ENCODE results near the gene RTL9. TPM values are rescaled to one million over a fixed set of nuclear protein-coding genes. Genes with fewer than 3 reads are reported as not detected.

The RTL9 gene
- total RNA-seq, 4 donors from 2014 or later: under 0.01 TPM; not detected in 3

DNA sequence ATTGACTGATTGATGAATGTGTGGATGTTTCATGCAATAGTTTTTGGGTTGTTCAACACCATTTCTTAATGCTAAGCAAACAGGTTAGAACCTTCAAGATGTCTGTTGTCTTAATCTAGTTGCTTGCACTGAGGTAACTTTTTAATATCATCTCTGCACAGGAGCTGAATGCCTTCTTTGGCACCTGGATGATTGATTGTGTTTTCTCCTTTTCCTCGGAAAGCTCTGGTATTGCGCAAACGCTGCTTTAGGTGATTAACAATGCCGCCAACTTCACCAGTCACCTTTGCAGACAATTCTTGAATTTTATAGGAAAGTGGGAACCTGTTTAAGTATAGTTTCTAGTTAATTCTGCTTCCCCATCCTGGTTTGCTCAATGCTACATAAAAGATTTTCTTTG is 48.2 kb downstream of the RTL9 start:
- TF ChIP-seq EP300 (IDR thresholded peaks at IDR 0.05; ENCODE audit: low read depth) (no peak), POLR2A (IDR thresholded peaks at IDR 0.05) (no peak), POLR2AphosphoS5 (IDR thresholded peaks at IDR 0.05) (no peak)
- TF ChIP-seq, protein P1, sequence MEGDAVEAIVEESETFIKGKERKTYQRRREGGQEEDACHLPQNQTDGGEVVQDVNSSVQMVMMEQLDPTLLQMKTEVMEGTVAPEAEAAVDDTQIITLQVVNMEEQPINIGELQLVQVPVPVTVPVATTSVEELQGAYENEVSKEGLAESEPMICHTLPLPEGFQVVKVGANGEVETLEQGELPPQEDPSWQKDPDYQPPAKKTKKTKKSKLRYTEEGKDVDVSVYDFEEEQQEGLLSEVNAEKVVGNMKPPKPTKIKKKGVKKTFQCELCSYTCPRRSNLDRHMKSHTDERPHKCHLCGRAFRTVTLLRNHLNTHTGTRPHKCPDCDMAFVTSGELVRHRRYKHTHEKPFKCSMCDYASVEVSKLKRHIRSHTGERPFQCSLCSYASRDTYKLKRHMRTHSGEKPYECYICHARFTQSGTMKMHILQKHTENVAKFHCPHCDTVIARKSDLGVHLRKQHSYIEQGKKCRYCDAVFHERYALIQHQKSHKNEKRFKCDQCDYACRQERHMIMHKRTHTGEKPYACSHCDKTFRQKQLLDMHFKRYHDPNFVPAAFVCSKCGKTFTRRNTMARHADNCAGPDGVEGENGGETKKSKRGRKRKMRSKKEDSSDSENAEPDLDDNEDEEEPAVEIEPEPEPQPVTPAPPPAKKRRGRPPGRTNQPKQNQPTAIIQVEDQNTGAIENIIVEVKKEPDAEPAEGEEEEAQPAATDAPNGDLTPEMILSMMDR (IDR thresholded peaks at IDR 0.05): no peak
- no peaks in the 10 kb centered on the region for H3K9me3 ChIP-seq
- no peaks in the 10 kb centered on the region for H3K36me3 ChIP-seq
- no peak overlapping the region for H3K4me3 ChIP-seq
- 82% methylated on average over 4 of the region's 4 CpGs; no CpG with 5 or more reads in 1 of the 2 donors for WGBS, 2 donors (ENCODE audit: low coverage in 1 of 2)
- no peaks in the 10 kb centered on the region for H3K27me3 ChIP-seq
- H3K27ac ChIP-seq: no peak overlapping the region
- intact Hi-C loops (cut with DNase I; ENCODE audit: low total_unique reads): loop anchor here (2.0 kb wide), 1 partner anchor 248 kb away; no protein-coding TSS in a partner anchor
- H3K4me1 ChIP-seq: no peaks in the 10 kb centered on the region
- DNase-seq: no peak
- in situ Hi-C loops (cut with MboI; ENCODE audit: low pct_ligation_motif_present in 1 of 4, low pct_unique_long_range_greater_than_20kb in 1 of 4, low sequenced_read_pairs in 3 of 4): loop anchor here in 3 of 4 donors (5.0 to 25.0 kb wide), 3 partner anchors 242 to 495 kb away; no protein-coding TSS in a partner anchor

DNA sequence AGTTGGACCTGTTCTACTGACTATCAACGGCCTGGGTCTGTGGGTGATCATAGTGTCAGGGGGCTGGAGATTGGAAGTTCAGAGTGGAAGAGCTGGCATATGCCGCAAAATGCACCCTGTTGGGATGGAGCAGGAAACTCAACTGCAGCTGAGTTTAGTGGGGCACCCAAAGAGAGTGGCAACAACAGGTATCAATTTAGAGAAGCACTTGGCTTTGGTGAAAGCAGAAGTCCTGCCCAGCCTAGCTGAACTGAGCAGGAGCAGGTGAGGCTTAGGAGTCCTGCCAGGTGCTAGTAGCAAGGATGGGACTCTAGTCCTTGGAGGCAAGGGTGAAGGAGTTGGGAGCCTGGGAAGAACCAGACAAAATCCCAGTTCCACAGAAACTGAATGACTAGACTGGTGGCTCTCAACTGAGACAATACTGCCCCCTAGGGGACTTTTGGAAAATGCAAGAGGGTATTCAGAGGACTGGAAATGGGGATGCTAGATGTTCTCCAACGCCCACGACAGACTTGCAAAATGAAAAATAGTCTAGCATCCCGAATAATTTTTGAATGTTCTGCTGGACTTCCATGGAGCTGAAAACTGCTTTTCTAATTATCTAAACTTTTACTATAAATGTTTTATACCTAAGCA is 49.4 kb downstream of the RTL9 start:
- Histone ChIP-seq H3K4me3 (no peak overlapping the region), H3K27me3 (no peaks in the 10 kb centered on the region), H3K9me3 (no peaks in the 10 kb centered on the region), H3K27ac (no peak overlapping the region), H3K4me1 (no peaks in the 10 kb centered on the region), H3K36me3 (no peaks in the 10 kb centered on the region)
- DNase-seq: peak; percentile 28
- TF ChIP-seq POLR2A (IDR thresholded peaks at IDR 0.05): no peak
- TF ChIP-seq, protein P1 (IDR thresholded peaks at IDR 0.05): peak; percentile 58 to 67 (median 64)
- 46% methylated on average over 5 of the region's 5 CpGs; no CpG with 5 or more reads in 1 of the 2 donors for WGBS, 2 donors (ENCODE audit: low coverage in 1 of 2)
- intact Hi-C loops (cut with DNase I; ENCODE audit: low total_unique reads): loop anchor here (2.0 kb wide), 1 partner anchor 249 kb away; no protein-coding TSS in a partner anchor
- in situ Hi-C loops (cut with MboI; ENCODE audit: low pct_ligation_motif_present in 1 of 4, low pct_unique_long_range_greater_than_20kb in 1 of 4, low sequenced_read_pairs in 3 of 4): loop anchor here in 3 of 4 donors (5.0 to 25.0 kb wide), 3 partner anchors 243 to 496 kb away; no protein-coding TSS in a partner anchor

Small RNAs within 50 kb of the gene (small RNA-seq; reads per million reads assigned to genes)
- 0 to 0.36 (median 0) reads per million in 4 donors for gene GNG5P2

Other genes starting within 250 kb of the RTL9 start
- gene AMMECR1, start 40.8 kb upstream of the RTL9 start, total RNA-seq: 10 to 100 TPM in 1 of 4 donors, 1 to 10 TPM in 3; 2.6 to 15.3 (median 8.6) TPM